T-helper 1 cell treated with Interleukin-12 subunit alpha and Interleukin-12 subunit beta and Interleukin-4 antibody, amounts not matched to agents 30 μg/mL and 1 μg/mL, for 36 hours (primary cell): ENCODE measurements around the gene SPDYE4.

Experiments used
- H3K27ac Mint-ChIP-seq: one replicate; pipeline ENCODE4 v1.8.0; 2021; ENCODE audit warnings: mild to moderate bottlenecking, mixed read lengths
- H3K27me3 Mint-ChIP-seq: one replicate; pipeline ENCODE4 v1.8.0; 2021; ENCODE audit warnings: low read depth, mixed read lengths
- H3K36me3 Mint-ChIP-seq: one replicate; pipeline ENCODE4 v1.8.0; 2021; ENCODE audit warnings: low read depth, mixed read lengths
- H3K4me1 Mint-ChIP-seq: one replicate; pipeline ENCODE4 v1.8.0; 2021; ENCODE audit warnings: low read depth, mixed read lengths
- H3K4me3 Mint-ChIP-seq: one replicate; pipeline ENCODE4 v1.8.0; 2021; ENCODE audit warnings: mild to moderate bottlenecking, moderate library complexity, mixed read lengths
- H3K9me3 Mint-ChIP-seq: one replicate; pipeline ENCODE4 v1.8.0; 2021; ENCODE audit warnings: mixed read lengths

The SPDYE4 gene

GRCh38 chr17:8719291-8720246, 38.8 kb downstream of the SPDYE4 start:
- Mint-ChIP-seq H3K27ac (no peak overlapping the region), H3K36me3 (no peaks in the 10 kb centered on the region), H3K4me1 (no peaks in the 10 kb centered on the region), H3K9me3 (no peaks in the 10 kb centered on the region), H3K27me3 (peaks cover 3% of the 10 kb centered on the region), H3K4me3 (no peak overlapping the region)

DNA sequence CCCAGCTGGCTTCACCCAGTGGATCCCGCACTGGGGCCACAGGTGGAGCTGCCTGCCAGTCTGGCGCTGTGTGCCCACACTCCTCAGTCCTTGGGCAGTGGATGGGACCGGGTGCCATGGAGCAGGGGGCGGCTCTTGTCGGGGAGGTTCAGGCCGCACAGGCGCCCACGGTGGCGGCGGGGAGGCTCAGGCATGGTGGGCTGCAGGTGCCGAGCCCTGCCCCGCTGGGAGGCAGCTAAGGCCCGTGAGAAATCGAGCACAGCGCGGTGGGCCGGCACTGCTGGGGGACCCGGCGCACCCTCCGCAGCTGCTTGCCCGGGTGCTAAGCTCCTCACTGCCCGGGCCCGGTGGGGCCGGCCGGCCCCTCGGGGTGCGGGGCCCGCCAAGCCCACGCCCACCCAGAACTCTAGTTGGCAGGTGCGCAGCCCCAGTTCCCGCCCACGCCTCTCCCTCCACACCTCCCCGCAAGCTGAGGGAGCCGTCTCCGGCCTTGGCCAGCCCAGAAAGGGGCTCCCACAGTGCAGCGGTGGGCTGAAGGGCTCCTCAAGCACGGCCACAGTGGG, 40.3 kb downstream of the SPDYE4 start:
- Mint-ChIP-seq H3K36me3 (no peaks in the 10 kb centered on the region), H3K27me3 (peaks cover 3% of the 10 kb centered on the region), H3K4me3 (no peak overlapping the region), H3K4me1 (no peaks in the 10 kb centered on the region), H3K9me3 (no peaks in the 10 kb centered on the region), H3K27ac (no peak overlapping the region)

DNA sequence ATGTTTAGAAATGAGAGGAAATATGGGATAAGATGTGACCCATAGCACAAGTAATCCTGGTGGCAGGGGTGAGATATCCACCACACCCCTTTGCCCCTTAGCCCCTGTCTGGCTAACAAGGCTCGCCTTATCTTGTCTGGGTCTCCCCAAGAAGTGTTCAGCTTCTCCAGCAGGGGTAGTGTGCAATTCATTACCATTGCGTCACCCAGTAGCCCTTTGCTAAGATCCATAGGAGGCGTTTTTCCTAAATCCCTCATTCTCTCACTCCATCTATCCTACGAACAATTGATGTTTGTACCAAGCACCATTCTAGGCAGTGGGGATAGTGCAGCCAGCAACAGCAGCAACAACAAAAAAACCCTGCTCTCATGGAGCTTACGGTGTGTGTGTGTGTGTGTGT, 44.5 kb downstream of the SPDYE4 start:
- peaks cover 12% of the 10 kb centered on the region for H3K27me3 Mint-ChIP-seq
- no peaks in the 10 kb centered on the region for H3K9me3 Mint-ChIP-seq
- no peaks in the 10 kb centered on the region for H3K36me3 Mint-ChIP-seq
- H3K4me3 Mint-ChIP-seq = no peak overlapping the region
- no peak overlapping the region for H3K27ac Mint-ChIP-seq
- no peaks in the 10 kb centered on the region for H3K4me1 Mint-ChIP-seq

GRCh38 chr17:8713315-8713714, 45.0 kb downstream of the SPDYE4 start:
- Mint-ChIP-seq H3K27me3 (peaks cover 12% of the 10 kb centered on the region), H3K9me3 (no peaks in the 10 kb centered on the region), H3K27ac (no peak overlapping the region), H3K36me3 (no peaks in the 10 kb centered on the region), H3K4me1 (no peaks in the 10 kb centered on the region), H3K4me3 (no peak overlapping the region)

DNA sequence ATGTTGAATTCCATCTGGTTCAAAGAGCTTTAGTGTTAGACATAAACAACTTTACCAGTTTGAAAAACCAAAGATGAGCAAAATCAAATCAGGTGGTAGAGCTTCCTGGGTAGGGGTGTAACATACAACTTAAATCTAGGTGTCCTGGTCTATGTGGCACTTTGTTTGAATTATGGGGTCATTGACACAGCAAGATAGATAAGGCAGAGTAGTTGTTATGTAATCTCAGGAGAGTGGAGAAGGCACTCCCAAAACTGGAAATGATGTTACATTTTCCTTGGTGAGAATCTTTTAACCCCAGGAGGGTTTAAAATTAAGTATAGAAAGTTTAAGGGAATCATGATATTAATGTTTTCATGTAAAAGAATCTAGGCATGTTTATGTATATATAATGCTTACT, 45.6 kb downstream of the SPDYE4 start:
- Mint-ChIP-seq H3K4me3 (no peak overlapping the region), H3K27ac (no peak overlapping the region), H3K4me1 (no peaks in the 10 kb centered on the region), H3K9me3 (no peaks in the 10 kb centered on the region), H3K36me3 (no peaks in the 10 kb centered on the region), H3K27me3 (peaks cover 12% of the 10 kb centered on the region)

DNA sequence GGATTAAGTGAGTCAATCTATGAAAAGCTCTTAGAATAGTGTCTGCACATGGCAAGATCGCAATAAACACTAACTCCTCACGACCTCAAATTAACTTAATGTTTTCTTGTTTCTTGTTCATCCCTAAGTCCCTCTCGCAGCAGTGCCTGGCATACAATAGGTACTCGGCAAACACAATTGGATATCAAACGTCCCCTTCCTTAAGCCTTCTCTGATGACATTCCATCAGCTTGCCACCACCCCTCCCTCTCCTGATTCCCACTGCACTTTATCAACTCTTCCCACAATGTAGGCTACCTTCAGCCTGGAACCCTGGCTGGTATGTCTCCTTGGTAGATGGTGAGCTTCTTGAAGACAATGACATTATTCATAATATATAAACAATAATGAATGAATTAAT, 47.1 kb downstream of the SPDYE4 start:
- peaks cover 12% of the 10 kb centered on the region for H3K27me3 Mint-ChIP-seq
- H3K4me3 Mint-ChIP-seq = no peak overlapping the region
- no peaks in the 10 kb centered on the region for H3K36me3 Mint-ChIP-seq
- no peaks in the 10 kb centered on the region for H3K9me3 Mint-ChIP-seq
- H3K4me1 Mint-ChIP-seq = no peaks in the 10 kb centered on the region
- no peak overlapping the region for H3K27ac Mint-ChIP-seq

DNA sequence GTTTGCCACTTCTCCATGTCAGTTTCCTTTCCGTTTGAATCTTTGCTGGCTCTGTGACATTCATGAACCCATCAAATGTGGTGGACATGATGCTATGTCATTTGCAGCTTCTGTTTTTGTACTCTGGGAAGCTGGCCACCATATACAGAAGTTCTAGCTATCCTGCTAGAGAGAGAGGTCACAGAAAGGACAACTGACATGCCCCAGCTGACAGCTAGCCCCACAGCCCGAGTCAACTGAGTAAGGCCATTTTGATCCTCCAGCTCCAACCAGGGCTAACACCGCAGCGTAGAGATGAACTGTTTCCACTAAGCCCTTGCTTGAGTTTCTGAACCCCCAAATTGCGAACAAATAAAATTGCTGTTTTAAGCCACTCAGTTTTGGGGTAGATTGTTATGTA, 47.5 kb downstream of the SPDYE4 start:
- Mint-ChIP-seq H3K27me3 (peaks cover 12% of the 10 kb centered on the region), H3K9me3 (no peaks in the 10 kb centered on the region), H3K4me1 (no peaks in the 10 kb centered on the region), H3K36me3 (no peaks in the 10 kb centered on the region), H3K4me3 (no peak overlapping the region), H3K27ac (no peak overlapping the region)

DNA sequence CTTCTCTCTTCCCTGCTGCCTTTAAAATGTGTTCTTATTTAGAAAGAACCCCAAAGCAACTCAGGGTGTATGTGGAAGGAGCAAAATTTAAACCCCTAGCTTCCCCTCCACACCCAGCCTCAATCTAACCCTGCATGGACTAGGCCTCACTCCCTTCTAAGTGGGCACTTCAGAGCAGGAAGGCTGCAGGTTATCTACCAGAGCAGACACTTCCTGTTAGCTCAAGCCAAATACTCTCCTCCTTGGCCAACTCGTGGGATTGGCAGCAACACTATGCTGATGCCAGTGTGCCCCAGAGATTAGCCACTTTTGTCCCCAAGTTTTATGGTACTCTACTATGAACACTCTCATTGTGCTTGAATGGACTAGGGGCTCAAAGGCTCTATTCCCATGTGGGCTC, 49.3 kb downstream of the SPDYE4 start:
- Mint-ChIP-seq H3K4me1 (no peaks in the 10 kb centered on the region), H3K27ac (no peak overlapping the region), H3K4me3 (no peak overlapping the region), H3K27me3 (peaks cover 25% of the 10 kb centered on the region), H3K9me3 (no peaks in the 10 kb centered on the region), H3K36me3 (no peaks in the 10 kb centered on the region)

GRCh38 chr17:8708025-8708461, 50.3 kb downstream of the SPDYE4 start:
- no peak overlapping the region for H3K4me3 Mint-ChIP-seq
- no peak overlapping the region for H3K27ac Mint-ChIP-seq
- H3K36me3 Mint-ChIP-seq = no peaks in the 10 kb centered on the region
- H3K27me3 Mint-ChIP-seq = peaks cover 29% of the 10 kb centered on the region
- H3K4me1 Mint-ChIP-seq = no peaks in the 10 kb centered on the region
- no peaks in the 10 kb centered on the region for H3K9me3 Mint-ChIP-seq

GRCh38 chr17:8707332-8708024, 50.9 kb downstream of the SPDYE4 start:
- H3K36me3 Mint-ChIP-seq = no peaks in the 10 kb centered on the region
- no peak overlapping the region for H3K4me3 Mint-ChIP-seq
- no peaks in the 10 kb centered on the region for H3K4me1 Mint-ChIP-seq
- no peak overlapping the region for H3K27ac Mint-ChIP-seq
- H3K27me3 Mint-ChIP-seq = peaks cover 26% of the 10 kb centered on the region
- no peaks in the 10 kb centered on the region for H3K9me3 Mint-ChIP-seq

DNA sequence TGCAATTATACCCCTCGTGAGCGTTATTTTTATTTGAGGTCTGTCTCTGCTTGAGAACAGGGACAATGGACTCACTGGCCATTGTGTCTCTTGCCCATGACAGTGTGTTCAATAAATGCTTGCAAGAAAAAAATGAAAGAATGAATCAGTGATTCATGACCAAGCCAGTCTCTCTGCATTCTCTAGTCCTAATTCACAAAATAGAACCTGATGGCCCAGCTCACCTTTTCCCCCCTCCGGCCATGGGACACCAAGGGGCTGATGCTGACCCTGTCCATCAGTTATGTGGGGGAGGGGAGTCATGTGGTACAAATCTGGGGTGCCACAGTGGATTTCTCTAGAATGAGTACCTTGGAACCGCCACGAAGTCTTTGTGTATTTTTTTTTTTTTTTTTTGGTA, 51.9 kb downstream of the SPDYE4 start:
- no peaks in the 10 kb centered on the region for H3K36me3 Mint-ChIP-seq
- no peaks in the 10 kb centered on the region for H3K9me3 Mint-ChIP-seq
- peaks cover 24% of the 10 kb centered on the region for H3K27me3 Mint-ChIP-seq
- H3K27ac Mint-ChIP-seq = no peak overlapping the region
- H3K4me1 Mint-ChIP-seq = no peaks in the 10 kb centered on the region
- H3K4me3 Mint-ChIP-seq = no peak overlapping the region

GRCh38 chr17:8705427-8705826, 52.9 kb downstream of the SPDYE4 start:
- H3K27me3 Mint-ChIP-seq = peaks cover 24% of the 10 kb centered on the region
- H3K4me3 Mint-ChIP-seq = no peak overlapping the region
- no peaks in the 10 kb centered on the region for H3K36me3 Mint-ChIP-seq
- no peaks in the 10 kb centered on the region for H3K4me1 Mint-ChIP-seq
- H3K9me3 Mint-ChIP-seq = no peaks in the 10 kb centered on the region
- H3K27ac Mint-ChIP-seq = no peak overlapping the region

- no peaks in the 10 kb centered on the region for H3K4me1 Mint-ChIP-seq
- H3K4me3 Mint-ChIP-seq = no peak overlapping the region
- peaks cover 23% of the 10 kb centered on the region for H3K27me3 Mint-ChIP-seq
- no peaks in the 10 kb centered on the region for H3K9me3 Mint-ChIP-seq
- H3K36me3 Mint-ChIP-seq = no peaks in the 10 kb centered on the region
- no peak overlapping the region for H3K27ac Mint-ChIP-seq
Measured at GRCh38 chr17:8703001-8703400, 55.3 kb downstream of the SPDYE4 start.

DNA sequence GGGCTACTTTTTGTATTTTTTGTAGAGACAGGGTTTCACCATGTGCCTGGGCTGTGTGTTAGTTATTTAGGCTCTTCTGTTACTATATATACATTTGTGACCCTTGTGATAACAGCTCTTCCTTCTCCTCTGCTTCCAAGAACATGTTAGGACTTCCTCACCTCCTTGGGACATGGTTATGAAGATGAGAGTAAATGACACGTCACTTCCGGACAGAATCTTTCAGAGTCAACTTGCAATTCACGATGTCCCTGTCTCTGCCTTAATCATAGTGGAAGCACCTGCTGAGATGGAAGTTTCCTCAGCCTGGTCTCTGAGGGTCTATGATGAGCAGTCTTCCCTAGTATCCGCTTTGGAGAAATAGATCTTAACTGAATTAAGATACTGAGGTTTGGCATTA, 56.6 kb downstream of the SPDYE4 start:
- no peak overlapping the region for H3K4me3 Mint-ChIP-seq
- peaks cover 24% of the 10 kb centered on the region for H3K27me3 Mint-ChIP-seq
- H3K4me1 Mint-ChIP-seq = no peaks in the 10 kb centered on the region
- H3K27ac Mint-ChIP-seq = no peak overlapping the region
- H3K36me3 Mint-ChIP-seq = no peaks in the 10 kb centered on the region
- H3K9me3 Mint-ChIP-seq = no peaks in the 10 kb centered on the region

- Mint-ChIP-seq H3K4me3 (no peak overlapping the region), H3K4me1 (no peaks in the 10 kb centered on the region), H3K36me3 (no peaks in the 10 kb centered on the region), H3K27ac (no peak overlapping the region), H3K9me3 (no peaks in the 10 kb centered on the region), H3K27me3 (peaks cover 24% of the 10 kb centered on the region)
Measured at GRCh38 chr17:8701221-8701620, 57.1 kb downstream of the SPDYE4 start.
